ENCODE data around the gene PANX3.
"Not testable (repeated sequence)": the region's sequence is repeated elsewhere in the genome, so short reads cannot be mapped to it uniquely, and the experiment has no call there.

The PANX3 gene

GRCh38 chr11:124611064-124611463, at the start of gene PANX3:
PANX3 (plus strand) TSS chr11:124611428; CDS start chr11:124611557, 129 bp downstream.
- DNase-seq: no peak

DNA sequence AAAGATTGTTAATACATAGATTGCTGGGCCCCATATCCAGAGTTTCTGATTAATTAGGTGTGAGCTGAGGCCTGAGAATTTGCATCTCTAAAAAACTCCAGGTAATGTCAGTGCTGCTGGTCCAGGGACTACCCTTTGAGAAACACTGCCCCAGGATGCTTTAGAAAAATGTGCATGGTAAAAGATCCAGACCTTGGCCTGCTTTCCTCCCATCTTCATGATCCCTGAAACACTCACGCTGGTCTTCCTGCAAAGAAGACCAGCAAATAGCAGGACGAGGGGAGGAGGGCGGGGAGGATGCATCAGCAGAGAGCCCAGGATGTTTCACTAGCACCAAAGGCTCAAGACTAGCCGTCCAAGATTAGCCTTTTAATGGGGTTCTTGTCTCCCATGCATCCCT, 41.5 kb upstream of the PANX3 start, which contains the start of gene OR8A1:
Gene OR8A1 (plus strand): TSS at position 301 of the 400 bp plus-strand sequence. CDS start 123 bp downstream, outside the sequence.
- DNase-seq: no peak

GRCh38 chr11:124570160-124570559, 41.1 kb upstream of the PANX3 start:
- no peak for DNase-seq

GRCh38 chr11:124577716-124578427, 33.4 kb upstream of the PANX3 start:
- no peak for DNase-seq

DNA sequence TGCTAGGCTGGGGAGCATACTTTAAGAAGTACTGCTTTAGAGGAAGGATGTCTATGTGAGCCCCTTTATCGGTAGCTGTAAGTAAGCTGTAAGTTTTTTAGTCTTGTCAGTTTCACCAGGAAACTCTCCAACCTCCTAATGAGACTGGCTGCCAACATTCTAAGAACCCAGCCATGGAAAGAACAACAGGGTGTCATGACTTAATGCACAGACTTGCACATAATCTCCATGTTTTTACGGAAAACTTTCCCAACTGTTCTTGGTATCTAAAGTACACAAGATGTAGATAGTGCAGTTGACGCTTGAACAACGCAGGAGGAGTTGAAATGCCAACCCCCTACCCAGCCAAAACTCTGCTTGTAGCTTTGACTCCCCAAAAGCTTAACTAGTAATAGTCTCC, 32.5 kb upstream of the PANX3 start:
- no peak for DNase-seq

GRCh38 chr11:124581817-124582216, 29.4 kb upstream of the PANX3 start:
- no peak for DNase-seq

DNA sequence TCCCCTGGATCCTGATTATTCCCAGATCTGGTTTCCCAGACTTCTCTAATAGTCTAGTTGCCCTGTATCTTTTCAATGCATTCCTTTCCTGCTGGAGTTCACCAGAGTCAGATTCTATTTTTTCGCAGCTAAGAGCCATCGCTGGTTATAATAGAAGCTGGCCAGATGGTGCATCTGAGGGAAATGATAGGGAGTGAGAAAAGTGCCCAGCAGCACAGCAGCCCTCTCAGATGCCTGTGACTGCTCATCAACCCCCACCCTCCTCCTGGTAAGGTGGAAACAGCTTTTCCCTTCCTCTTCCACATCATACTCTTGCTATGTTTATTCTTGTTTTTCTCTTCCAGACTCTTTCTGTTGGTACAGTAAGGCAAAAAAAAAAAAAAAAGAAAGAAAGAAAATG, 28.7 kb upstream of the PANX3 start:
- DNase-seq: no peak

- DNase-seq: no peak
Measured at GRCh38 chr11:124583781-124584180, 27.4 kb upstream of the PANX3 start.

- no peak for DNase-seq
Measured at GRCh38 chr11:124584681-124585372, 26.4 kb upstream of the PANX3 start.

DNA sequence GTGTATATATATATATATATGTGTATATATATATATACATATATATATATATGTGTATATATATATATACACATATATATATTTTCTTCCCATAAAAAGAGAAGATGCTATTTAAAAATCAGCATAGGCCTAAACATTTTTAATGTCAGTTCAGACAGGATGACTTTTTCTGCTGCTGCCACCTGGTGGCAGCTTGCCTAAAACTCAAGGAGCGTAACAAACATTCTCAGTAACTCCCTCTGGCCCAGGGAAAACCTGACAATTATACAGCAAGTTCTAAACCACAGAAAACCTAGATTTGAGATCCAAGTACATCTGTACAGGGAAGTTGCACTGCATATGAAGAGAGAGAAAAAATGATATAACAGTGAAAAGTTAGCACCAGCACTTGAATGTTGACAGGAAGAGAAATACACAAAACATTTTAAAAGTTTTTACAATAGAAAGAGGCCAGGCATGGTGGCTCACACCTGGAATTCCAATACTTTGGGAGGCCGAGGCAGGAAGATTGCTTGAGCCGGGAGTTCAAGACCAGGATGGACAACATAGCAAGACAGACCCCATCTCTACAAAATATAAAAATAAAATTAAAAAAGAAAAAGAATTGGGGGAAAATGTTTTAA, 24.9 kb upstream of the PANX3 start:
- DNase-seq: peak; percentile 54 to 60

GRCh38 chr11:124591430-124591829, 19.8 kb upstream of the PANX3 start:
- no peak for DNase-seq

GRCh38 chr11:124592627-124593026, 18.6 kb upstream of the PANX3 start:
- DNase-seq: no peak

GRCh38 chr11:124595302-124595701, 15.9 kb upstream of the PANX3 start:
- no peak for DNase-seq

GRCh38 chr11:124597626-124598025, 13.6 kb upstream of the PANX3 start:
- no peak for DNase-seq

- no peak for DNase-seq
Measured at GRCh38 chr11:124600621-124601320, 10.5 kb upstream of the PANX3 start.

- DNase-seq: no peak
Measured at GRCh38 chr11:124602193-124602592, 9.0 kb upstream of the PANX3 start.

DNA sequence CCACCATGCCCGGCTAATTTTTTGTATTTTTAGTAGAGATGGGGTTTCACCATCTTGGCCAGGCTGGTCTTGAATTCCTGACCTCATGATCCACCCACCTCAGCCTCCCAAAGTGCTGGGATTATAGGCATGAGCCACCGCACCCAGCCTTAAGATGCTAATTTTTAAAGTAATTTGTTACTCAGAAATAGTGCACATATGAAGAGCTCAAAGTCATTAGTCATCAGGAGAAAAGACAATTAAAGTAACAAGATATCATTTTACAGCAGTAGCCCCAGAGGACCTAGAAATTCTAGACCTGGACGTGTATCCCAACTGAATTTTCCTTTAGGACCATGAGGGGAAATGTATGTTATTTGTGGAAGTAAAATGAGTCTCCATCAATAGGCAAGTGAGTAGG, 8.5 kb upstream of the PANX3 start:
- not testable (repeated sequence) for DNase-seq

DNA sequence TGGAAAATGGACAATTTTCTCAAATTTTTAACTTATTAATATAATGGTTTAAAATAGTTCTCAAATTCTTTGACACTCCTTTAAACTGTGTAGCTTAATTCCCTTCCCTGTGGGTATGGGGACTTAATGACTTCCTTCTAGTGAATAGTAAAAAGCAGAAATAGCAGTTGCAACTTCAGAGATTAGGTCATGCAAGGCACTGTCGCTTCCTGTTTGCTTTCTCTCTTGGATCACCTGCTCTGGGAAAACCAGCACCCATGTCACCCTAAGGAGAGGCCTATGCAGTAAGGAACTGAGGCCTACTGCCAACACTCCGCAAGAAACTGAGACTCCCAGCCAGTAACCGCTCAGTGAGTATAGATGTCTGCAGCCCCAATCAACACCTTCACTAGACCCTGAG, 5.5 kb upstream of the PANX3 start:
- no peak for DNase-seq

DNA sequence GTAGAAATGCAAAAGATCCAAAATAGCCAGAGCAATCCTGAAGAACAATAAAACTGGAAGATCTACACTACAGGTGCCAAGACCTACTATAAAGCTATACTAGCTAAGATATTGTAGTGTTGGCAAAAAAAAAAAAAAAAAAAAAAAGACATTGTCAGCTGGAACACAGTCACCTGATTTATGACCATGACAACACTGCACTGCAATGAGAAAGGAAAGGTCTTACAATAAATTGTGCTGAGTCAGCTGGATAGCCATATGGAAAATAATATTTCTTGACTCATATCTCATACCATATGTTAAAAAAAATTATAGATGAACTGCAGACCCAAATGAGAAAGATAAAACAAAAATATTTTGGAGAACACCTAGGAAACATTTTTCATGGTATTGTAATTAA, 3.1 kb upstream of the PANX3 start:
- no peak for DNase-seq

GRCh38 chr11:124610295-124610694, 933 bp upstream of the PANX3 start:
- DNase-seq: no peak

DNA sequence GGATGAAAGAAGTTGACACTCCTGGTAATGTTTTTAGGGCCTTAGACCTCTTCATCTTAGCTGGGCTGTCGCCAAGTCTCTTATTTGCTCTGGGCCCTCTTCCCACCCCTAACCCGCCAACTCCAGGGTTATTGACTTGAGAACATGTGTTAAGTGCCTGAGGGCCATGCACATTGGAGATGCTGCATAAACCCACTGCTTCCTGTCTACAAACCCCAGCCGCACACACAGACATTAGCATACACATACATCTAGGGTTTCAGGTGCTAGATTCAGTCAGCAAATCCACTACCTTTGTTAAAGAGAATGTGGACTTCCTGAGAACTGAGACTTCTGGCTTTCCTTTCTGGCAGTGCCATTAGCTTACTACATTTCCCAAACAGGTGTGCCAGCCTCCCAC, 817 bp downstream of the PANX3 start:
- DNase-seq: peak in 1 of 2 experiments; percentile 35

DNA sequence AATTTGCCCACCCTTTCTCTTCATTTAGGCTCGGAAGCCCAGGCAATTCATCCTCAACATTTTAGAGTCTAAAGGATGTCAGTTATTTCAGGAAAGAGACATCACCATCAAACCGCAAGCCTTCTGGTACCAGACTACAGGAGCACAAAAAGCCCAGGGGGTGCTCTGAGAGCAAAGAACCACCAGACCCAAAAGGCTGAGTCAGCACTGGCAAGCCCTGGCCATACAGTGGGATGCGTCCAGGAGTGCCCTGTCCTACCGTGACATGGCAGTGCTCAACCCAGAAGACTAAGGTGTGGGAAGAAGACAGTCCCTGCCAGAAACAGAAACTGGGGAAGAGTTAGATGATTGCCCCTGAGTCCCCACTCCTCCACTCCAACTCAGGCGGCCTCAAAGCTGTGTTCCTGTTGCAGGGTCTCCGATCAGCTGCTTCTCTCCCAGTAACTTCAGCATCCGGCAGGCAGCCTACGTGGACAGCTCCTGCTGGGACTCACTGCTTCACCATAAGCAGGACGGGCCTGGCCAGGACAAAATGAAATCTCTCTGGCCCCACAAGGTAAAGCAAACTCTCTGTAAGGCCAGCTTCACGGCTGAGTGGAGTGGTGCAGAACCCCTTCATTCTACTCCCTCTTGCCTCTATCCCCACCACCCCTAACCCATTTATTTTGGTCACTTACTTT, 1.5 kb downstream of the PANX3 start:
- no peak for DNase-seq

DNA sequence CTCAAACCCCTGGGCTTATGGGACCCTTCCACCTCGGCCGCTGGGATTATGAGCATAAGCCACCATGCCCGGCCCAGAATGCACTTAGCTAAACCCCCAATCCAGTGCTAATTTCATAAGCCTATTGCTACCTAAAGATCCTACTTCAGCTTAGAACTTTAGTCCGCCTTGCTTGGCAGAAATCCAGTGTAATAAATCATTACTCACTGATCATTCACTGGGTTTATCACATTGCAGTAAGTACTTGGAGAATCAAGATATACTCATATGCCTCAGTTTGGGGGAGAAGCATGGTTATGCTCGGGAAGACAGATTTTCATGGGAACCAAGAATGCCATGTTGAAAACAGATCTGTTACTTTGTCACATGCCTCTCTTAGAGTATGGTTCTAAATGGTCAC, 7.6 kb downstream of the PANX3 start:
- DNase-seq: no peak
